Measurements from ENCODE around the gene DHFR.

The DHFR gene

GRCh38 chr5:80622756-80623155, 32.0 kb downstream of the DHFR start:
- H3K36me3 ChIP-seq (ENCODE audit: control insufficient read depth, insufficient read depth, low read length) = no peaks in the 10 kb centered on the region; the same call in none of the 2 replicates
- no peak overlapping the region for H3K27ac ChIP-seq (ENCODE audit: low read depth, low read length)
- no peaks in the 10 kb centered on the region for H3K9me3 ChIP-seq (ENCODE audit: control insufficient read depth, insufficient read depth, low read depth, low read length)

DNA sequence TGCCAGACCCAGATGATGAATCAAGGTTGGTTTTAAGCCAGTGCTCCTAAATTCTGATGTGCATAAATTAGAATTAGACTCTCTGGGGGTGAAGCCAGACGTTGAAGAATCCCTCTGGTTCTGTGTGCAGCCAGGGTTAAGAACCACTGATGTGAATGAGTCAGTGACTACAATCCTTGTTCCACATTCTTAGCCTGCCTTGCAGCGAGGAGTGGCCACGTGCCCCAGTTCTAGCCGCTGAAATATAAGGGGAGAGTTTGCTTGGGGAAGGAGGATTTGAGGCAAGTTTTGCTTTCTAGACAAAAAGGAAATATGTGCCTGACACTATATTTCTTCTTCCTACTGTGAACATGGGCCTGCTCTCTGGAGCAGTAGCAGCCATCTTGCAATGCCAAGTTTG, 34.6 kb downstream of the DHFR start:
- no peak overlapping the region for H3K4me3 ChIP-seq (ENCODE audit: low read depth, low read length)

More at GRCh38 chr5:80622756-80623155, 32.0 kb downstream of the DHFR start:
- no peak overlapping the region for H3K9ac ChIP-seq (ENCODE audit: low read length)
- no peaks in the 10 kb centered on the region for H3K27me3 ChIP-seq (ENCODE audit: control insufficient read depth, insufficient read depth, low read length)
- no peak overlapping the region for H3K4me3 ChIP-seq (ENCODE audit: low read depth, low read length)
- no peaks in the 10 kb centered on the region for H3K4me1 ChIP-seq (ENCODE audit: control insufficient read depth, insufficient read depth, low read length)

DNA sequence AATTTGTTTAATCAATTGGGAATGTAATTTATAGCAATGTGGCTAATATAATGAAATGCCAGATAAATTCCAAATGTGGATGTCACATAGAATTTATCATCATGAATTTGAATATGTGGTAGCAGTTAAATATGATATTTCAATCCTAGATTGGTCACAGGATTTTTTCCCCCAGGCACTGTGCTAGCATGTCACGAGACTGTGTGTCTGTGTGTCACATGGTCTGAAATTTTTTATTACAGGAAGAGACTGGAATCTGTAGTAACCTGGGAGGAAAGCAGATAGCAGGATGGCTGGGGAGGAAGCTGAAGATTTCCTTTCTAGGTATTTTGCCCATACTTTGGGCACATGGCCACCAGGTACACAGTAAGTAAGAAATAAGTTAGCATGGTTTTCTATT, 35.7 kb downstream of the DHFR start:
- no peak overlapping the region for H3K9ac ChIP-seq (ENCODE audit: low read length)
- H3K4me3 ChIP-seq (ENCODE audit: low read depth, low read length) = no peak overlapping the region
- H3K27me3 ChIP-seq (ENCODE audit: control insufficient read depth, insufficient read depth, low read length) = no peaks in the 10 kb centered on the region
- H3K9me3 ChIP-seq (ENCODE audit: control insufficient read depth, insufficient read depth, low read depth, low read length) = no peaks in the 10 kb centered on the region
- no peaks in the 10 kb centered on the region for H3K36me3 ChIP-seq (ENCODE audit: control insufficient read depth, insufficient read depth, low read length)
- no peak overlapping the region for H3K27ac ChIP-seq (ENCODE audit: low read depth, low read length)
- H3K4me1 ChIP-seq (ENCODE audit: control insufficient read depth, insufficient read depth, low read length) = no peaks in the 10 kb centered on the region

More for the DNA sequence above, 34.6 kb downstream of the DHFR start:
- no peaks in the 10 kb centered on the region for H3K9me3 ChIP-seq (ENCODE audit: control insufficient read depth, insufficient read depth, low read depth, low read length)
- no peak overlapping the region for H3K9ac ChIP-seq (ENCODE audit: low read length)
- H3K36me3 ChIP-seq (ENCODE audit: control insufficient read depth, insufficient read depth, low read length) = no peaks in the 10 kb centered on the region
- H3K4me1 ChIP-seq (ENCODE audit: control insufficient read depth, insufficient read depth, low read length) = no peaks in the 10 kb centered on the region
- H3K27me3 ChIP-seq (ENCODE audit: control insufficient read depth, insufficient read depth, low read length) = no peaks in the 10 kb centered on the region
- no peak overlapping the region for H3K27ac ChIP-seq (ENCODE audit: low read depth, low read length)

- H3K9ac ChIP-seq (ENCODE audit: low read length) = no peak overlapping the region
- no peaks in the 10 kb centered on the region for H3K36me3 ChIP-seq (ENCODE audit: control insufficient read depth, insufficient read depth, low read length)
- H3K27ac ChIP-seq (ENCODE audit: low read depth, low read length) = no peak overlapping the region
- no peak overlapping the region for H3K4me3 ChIP-seq (ENCODE audit: low read depth, low read length)
- no peaks in the 10 kb centered on the region for H3K27me3 ChIP-seq (ENCODE audit: control insufficient read depth, insufficient read depth, low read length)
- H3K4me1 ChIP-seq (ENCODE audit: control insufficient read depth, insufficient read depth, low read length) = no peaks in the 10 kb centered on the region
- H3K9me3 ChIP-seq (ENCODE audit: control insufficient read depth, insufficient read depth, low read depth, low read length) = no peaks in the 10 kb centered on the region
These were observed 36.3 kb downstream of the DHFR start for GRCh38 chr5:80618438-80618837.

DNA sequence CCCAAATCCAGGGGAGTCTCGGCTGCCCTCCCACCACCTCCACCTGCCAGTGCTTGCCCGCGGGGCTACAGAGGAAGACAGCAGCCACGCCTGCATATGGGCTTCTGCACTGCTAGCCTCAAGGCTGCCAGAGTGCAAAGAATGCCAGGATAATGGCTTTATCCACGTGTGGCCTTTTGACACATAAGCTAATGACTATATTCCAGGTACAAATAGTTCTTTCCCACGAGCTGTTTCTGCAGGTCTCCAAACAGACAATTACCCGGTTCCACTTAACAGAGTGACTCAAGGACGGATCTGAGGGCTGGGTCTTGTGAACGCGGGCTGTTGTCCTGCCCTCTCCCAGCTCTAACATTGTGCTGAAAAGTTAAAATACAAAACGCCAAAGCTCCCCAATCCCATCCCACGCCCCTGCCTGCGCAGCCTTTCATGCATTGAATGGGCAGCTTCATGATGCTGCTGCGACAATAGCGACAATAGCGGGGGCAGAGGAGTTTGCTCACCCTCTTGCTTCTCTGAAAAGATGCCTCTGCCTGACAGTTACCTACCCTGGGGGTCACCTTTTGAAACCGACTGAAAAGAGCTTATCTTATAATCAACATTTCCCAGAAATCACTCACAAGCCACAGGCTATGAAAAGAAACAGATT, 39.4 kb downstream of the DHFR start:
- H3K27ac ChIP-seq (ENCODE audit: low read depth, low read length) = no peak overlapping the region
- H3K4me1 ChIP-seq (ENCODE audit: control insufficient read depth, insufficient read depth, low read length) = no peaks in the 10 kb centered on the region
- H3K36me3 ChIP-seq (ENCODE audit: control insufficient read depth, insufficient read depth, low read length) = no peaks in the 10 kb centered on the region

GRCh38 chr5:80609692-80610091, 45.1 kb downstream of the DHFR start:
- Histone ChIP-seq H3K4me3 (ENCODE audit: low read depth, low read length) (no peak overlapping the region), H3K27me3 (ENCODE audit: control insufficient read depth, insufficient read depth, low read length) (no peaks in the 10 kb centered on the region), H3K4me1 (ENCODE audit: control insufficient read depth, insufficient read depth, low read length) (no peaks in the 10 kb centered on the region), H3K36me3 (ENCODE audit: control insufficient read depth, insufficient read depth, low read length) (no peaks in the 10 kb centered on the region), H3K9ac (ENCODE audit: low read length) (no peak overlapping the region), H3K27ac (ENCODE audit: low read depth, low read length) (no peak overlapping the region), H3K9me3 (ENCODE audit: control insufficient read depth, insufficient read depth, low read depth, low read length) (peaks cover 3% of the 10 kb centered on the region; the same call in 1 of the 2 replicates)

More for the DNA sequence above, 39.4 kb downstream of the DHFR start:
- Histone ChIP-seq H3K9me3 (ENCODE audit: control insufficient read depth, insufficient read depth, low read depth, low read length) (peaks cover 3% of the 10 kb centered on the region; the same call in 1 of the 2 replicates), H3K27me3 (ENCODE audit: control insufficient read depth, insufficient read depth, low read length) (no peaks in the 10 kb centered on the region), H3K9ac (ENCODE audit: low read length) (no peak overlapping the region), H3K4me3 (ENCODE audit: low read depth, low read length) (no peak overlapping the region)

GRCh38 chr5:80608731-80609130, 46.1 kb downstream of the DHFR start:
- H3K9ac ChIP-seq (ENCODE audit: low read length) = no peak overlapping the region
- H3K4me3 ChIP-seq (ENCODE audit: low read depth, low read length) = no peak overlapping the region
- no peaks in the 10 kb centered on the region for H3K27me3 ChIP-seq (ENCODE audit: control insufficient read depth, insufficient read depth, low read length)
- no peaks in the 10 kb centered on the region for H3K36me3 ChIP-seq (ENCODE audit: control insufficient read depth, insufficient read depth, low read length)
- no peaks in the 10 kb centered on the region for H3K4me1 ChIP-seq (ENCODE audit: control insufficient read depth, insufficient read depth, low read length)
- H3K9me3 ChIP-seq (ENCODE audit: control insufficient read depth, insufficient read depth, low read depth, low read length) = peaks cover 3% of the 10 kb centered on the region; the same call in 1 of the 2 replicates
- H3K27ac ChIP-seq (ENCODE audit: low read depth, low read length) = no peak overlapping the region

- no peaks in the 10 kb centered on the region for H3K4me1 ChIP-seq (ENCODE audit: control insufficient read depth, insufficient read depth, low read length)
- no peak overlapping the region for H3K4me3 ChIP-seq (ENCODE audit: low read depth, low read length)
- no peaks in the 10 kb centered on the region for H3K27me3 ChIP-seq (ENCODE audit: control insufficient read depth, insufficient read depth, low read length)
- H3K9me3 ChIP-seq (ENCODE audit: control insufficient read depth, insufficient read depth, low read depth, low read length) = peaks cover 3% of the 10 kb centered on the region; the same call in 1 of the 2 replicates
- no peaks in the 10 kb centered on the region for H3K36me3 ChIP-seq (ENCODE audit: control insufficient read depth, insufficient read depth, low read length)
- H3K27ac ChIP-seq (ENCODE audit: low read depth, low read length) = no peak overlapping the region
- no peak overlapping the region for H3K9ac ChIP-seq (ENCODE audit: low read length)
These were observed 47.0 kb downstream of the DHFR start for GRCh38 chr5:80607832-80608231.

DNA sequence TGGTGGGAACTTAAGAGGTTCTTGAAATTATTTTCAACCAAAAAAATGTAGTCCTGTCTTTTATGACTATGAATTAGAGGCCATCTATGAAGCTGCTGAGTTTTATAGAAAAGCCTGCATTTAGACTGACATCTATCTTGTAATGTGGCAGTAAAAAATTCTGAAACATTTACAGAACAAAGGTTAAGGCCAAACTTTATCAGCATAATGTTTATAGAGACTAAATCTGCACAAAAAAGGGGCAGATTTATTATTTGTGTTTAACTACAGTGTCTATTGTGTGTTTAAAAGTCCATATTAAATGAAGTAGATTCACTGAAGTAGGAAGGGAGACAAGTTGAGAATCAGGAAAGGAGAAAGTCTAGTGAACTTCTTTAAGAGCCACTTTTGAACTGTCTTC, 47.4 kb downstream of the DHFR start:
- H3K27me3 ChIP-seq (ENCODE audit: control insufficient read depth, insufficient read depth, low read length) = no peaks in the 10 kb centered on the region
- no peak overlapping the region for H3K27ac ChIP-seq (ENCODE audit: low read depth, low read length)
- H3K4me1 ChIP-seq (ENCODE audit: control insufficient read depth, insufficient read depth, low read length) = no peaks in the 10 kb centered on the region
- no peak overlapping the region for H3K4me3 ChIP-seq (ENCODE audit: low read depth, low read length)
- H3K9ac ChIP-seq (ENCODE audit: low read length) = no peak overlapping the region
- H3K9me3 ChIP-seq (ENCODE audit: control insufficient read depth, insufficient read depth, low read depth, low read length) = peaks cover 3% of the 10 kb centered on the region; the same call in 1 of the 2 replicates
- H3K36me3 ChIP-seq (ENCODE audit: control insufficient read depth, insufficient read depth, low read length) = no peaks in the 10 kb centered on the region

- H3K36me3 ChIP-seq (ENCODE audit: control insufficient read depth, insufficient read depth, low read length) = no peaks in the 10 kb centered on the region
- no peak overlapping the region for H3K27ac ChIP-seq (ENCODE audit: low read depth, low read length)
- no peaks in the 10 kb centered on the region for H3K9me3 ChIP-seq (ENCODE audit: control insufficient read depth, insufficient read depth, low read depth, low read length)
- no peak overlapping the region for H3K9ac ChIP-seq (ENCODE audit: low read length)
- no peaks in the 10 kb centered on the region for H3K27me3 ChIP-seq (ENCODE audit: control insufficient read depth, insufficient read depth, low read length)
- no peaks in the 10 kb centered on the region for H3K4me1 ChIP-seq (ENCODE audit: control insufficient read depth, insufficient read depth, low read length)
- H3K4me3 ChIP-seq (ENCODE audit: low read depth, low read length) = no peak overlapping the region
These were observed 53.7 kb downstream of the DHFR start for GRCh38 chr5:80600943-80601693.

GRCh38 chr5:80597500-80597899, 57.3 kb downstream of the DHFR start:
- no peak overlapping the region for H3K4me3 ChIP-seq (ENCODE audit: low read depth, low read length)
- H3K27me3 ChIP-seq (ENCODE audit: control insufficient read depth, insufficient read depth, low read length) = no peaks in the 10 kb centered on the region
- no peak overlapping the region for H3K27ac ChIP-seq (ENCODE audit: low read depth, low read length)
- H3K9me3 ChIP-seq (ENCODE audit: control insufficient read depth, insufficient read depth, low read depth, low read length) = no peaks in the 10 kb centered on the region
- no peaks in the 10 kb centered on the region for H3K36me3 ChIP-seq (ENCODE audit: control insufficient read depth, insufficient read depth, low read length)
- no peak overlapping the region for H3K9ac ChIP-seq (ENCODE audit: low read length)
- no peaks in the 10 kb centered on the region for H3K4me1 ChIP-seq (ENCODE audit: control insufficient read depth, insufficient read depth, low read length)

All from HUES6 (cell line).